CD4-positive, alpha-beta T cell treated with Interferon gamma for 1 hour (primary cell): ENCODE results near the gene INS.
"Not testable (repeated sequence)": the region's sequence is repeated elsewhere in the genome, so short reads cannot be mapped to it uniquely, and the experiment has no call there.

Source experiments
- DNase-seq: peaks from one replicate; pipeline ENCODE4 v3.0.0-alpha.2; 2020

Gene INS

DNA sequence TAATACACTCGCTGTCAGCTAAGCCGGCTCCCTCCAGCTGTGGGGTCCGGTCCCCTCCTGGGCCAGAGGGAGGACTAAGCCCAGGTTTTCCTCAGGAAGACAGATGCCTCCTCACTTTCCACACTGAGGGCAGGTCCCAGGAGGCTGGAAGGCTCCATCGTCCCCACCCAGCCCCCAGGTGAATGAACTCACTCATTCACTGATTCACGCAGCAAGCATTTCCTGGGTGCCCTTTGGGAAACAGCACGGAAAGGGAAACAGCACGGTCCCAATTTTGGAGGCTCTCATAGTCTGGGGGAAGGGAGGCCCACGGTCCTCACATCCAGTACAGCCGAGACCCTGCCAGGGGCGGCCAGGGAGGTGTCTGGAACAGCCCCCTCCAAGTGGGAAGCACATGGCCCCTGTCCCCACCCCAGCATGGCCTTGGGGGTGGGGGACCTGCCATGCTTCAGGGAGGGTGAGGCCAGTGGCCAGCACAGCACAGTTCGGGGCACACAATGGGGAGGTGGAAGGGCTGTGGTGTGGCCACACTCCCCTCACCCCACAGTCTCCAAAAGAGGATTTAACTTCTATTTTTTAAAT lies 19.9 kb upstream of the INS start:
- DNase-seq, result no peak

DNA sequence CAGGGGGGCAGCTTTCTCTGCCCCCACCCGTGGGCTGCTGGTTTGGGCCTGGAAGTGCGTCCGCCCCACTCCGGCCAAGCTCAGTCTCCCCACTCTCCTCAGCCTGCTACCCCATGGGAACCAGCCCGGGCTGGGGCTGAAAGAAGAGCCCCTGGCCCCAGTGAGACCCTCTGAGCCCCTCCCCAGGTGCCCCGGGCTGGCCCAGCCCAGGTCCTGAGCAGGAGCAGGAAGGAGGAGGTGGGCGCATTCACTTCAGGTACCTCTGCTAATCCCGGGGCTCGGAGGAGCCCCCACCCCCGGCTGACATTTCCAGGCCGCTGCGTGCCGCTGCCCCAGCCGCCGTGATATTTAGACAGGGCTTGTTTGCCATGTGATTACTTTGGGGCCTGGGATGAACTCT lies 19.3 kb upstream of the INS start:
- DNase-seq, result no peak

DNA sequence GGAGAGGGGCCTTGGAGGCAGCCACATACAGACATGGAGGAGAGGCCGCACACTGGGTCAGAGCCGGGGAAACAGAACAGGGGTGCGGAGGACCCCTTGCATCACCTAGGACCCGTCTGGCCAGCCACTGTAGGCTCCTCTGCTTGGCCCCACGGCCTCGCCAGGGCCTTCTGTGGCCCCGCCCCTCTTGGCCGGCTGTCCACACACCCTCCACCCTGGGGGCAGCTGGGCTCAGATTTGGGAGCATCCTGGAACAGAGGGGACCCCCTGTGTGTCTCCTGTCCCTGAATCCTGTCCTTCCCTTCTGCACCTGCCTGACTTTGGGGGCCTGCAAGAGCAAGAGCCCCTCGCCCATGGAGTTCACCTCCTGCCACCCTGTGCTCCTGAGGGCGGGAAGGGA lies 18.5 kb upstream of the INS start:
- DNase-seq, result no peak

DNA sequence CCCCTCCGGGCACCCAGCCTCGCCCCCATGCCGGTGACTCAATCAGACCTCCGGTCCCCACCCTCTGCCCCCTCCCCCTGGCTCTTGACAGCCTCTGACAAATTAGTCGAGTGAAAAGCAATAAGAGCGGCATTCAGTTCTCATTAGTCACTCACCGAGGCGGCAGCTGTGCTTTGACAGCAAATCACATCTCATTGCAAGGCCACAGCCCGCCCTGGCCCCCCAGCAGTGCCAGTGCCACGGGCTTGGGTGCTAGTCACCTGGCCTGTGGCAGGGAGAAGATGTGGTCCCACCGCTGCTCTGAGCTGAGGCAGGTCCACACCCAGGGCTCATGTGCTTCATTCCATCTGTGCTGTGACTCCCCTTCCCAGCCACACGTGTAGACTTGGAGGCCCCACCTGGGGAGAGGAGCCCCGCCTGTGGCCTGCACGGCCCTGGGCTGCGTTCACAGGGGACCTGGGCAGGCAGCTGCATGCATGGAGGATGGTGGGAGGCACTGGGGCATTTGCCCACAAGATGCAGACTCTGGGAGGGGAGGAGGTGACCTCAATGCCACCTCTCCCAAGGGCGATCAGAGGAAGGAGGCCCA lies 18.0 kb upstream of the INS start:
- no peak for DNase-seq

DNA sequence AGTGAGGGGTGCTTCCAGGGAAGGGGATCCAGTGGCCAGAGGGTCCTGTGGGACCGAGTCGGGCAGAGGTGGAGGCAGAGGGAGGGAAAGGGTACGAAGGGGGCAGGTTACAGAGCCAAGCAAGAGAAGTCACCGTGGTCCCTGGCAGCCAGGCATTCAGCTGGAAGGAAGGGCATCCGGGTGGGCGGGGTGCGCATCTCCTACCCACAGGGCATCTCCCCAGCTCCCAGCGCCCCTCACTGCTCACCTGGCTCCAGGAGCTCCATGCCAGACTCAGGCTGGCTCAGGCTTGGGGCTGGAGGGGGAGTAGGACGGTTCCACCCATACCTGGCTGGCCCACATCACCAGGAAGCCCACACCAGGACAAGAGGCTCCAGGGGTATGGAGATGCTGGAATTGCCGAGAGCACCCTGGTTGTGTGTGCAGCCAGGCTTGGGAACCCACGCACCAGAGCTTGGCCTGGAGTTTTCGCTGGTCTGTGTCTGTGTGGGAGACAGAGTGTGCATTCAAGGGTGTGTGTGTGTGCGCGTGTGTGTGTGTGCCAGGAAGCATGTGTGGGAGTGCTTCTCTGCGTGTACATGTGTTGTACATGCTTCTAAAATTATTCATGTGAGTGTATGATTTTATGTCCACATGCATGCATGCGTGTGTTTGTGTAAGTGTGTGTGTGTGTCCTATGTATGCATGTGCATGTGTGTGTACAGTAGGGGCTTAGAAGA lies 17.2 kb upstream of the INS start:
- DNase-seq, result not testable (repeated sequence)

DNA sequence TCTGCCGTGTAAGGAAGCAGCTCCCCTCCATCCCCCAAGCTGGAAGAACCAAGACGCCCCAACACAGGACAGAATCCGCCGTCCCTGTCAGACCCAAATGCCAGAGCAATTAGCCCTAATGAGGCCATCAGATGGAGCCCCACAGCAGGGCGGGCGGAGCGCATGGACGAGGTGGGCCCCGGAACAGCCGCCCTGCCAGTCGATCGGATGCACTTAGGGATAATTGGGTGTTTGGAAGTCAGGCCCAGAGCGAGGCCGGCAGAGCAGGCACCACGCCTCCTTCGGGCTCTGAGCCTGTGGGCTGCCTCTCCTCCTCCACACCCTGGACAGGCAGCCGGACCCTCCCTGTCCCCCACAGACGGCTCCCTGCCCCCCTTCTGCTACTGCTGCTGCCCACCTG lies 16.1 kb upstream of the INS start:
- DNase-seq, result no peak

DNA sequence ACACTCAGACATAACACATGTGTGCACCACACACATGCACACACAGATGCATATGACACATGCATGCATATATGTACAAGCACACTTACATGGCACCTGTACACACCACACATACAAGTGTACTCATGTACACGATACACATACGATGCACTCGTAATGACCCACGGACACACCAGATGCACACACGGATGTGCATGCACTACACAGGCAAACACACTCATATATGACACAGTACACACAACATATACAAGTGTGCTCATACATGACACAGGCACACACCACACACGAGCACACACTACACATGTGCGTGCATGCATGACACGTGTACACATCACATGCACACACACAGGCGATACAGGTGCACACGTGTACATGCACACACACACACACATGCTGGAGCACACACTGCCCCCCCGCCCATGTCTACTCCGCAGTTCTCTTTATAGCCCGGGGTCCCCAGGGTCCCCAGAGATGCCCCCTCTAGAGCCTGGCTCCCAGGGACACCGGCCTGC lies 15.4 kb upstream of the INS start:
- no peak for DNase-seq

DNA sequence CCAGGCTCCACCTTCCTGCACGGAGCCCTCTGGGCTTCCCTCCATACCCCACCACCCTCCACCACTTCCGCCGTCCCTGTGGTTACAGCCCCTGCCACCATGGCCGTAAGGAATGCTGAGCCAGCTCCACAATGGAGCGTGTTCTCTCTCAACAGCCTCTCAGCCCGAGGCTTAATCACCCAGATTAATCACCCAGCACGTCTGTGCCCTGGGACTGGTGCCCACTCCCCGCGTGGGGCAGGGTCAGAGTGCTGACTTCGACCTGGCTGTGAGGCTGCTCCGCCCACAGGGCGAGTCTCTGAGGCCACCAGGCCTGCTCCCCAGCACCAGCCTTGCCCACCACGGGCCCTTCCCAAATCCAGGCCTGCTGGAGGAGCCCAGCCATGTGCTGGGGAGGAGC lies 14.7 kb upstream of the INS start:
- DNase-seq, result no peak

DNA sequence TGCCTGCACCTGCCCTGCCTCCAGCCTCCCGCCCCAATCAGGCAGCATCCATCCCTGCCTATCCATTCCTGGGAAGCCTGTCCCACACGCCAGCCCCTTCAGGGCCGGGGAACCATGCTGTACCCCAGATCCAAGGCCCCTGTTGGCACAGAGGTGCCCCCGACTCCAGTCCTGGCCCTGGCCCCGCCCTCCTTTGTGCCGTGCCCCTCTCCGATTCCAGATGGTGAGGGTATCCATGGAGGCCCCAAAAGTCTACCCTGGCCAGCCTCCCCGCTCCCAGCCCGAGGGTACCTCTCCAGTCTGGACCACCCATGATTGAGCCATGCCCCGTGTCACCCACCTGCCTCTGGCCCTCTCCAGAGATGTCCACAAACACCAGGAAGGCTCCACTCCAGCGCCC lies 13.4 kb upstream of the INS start:
- DNase-seq, result no peak

DNA sequence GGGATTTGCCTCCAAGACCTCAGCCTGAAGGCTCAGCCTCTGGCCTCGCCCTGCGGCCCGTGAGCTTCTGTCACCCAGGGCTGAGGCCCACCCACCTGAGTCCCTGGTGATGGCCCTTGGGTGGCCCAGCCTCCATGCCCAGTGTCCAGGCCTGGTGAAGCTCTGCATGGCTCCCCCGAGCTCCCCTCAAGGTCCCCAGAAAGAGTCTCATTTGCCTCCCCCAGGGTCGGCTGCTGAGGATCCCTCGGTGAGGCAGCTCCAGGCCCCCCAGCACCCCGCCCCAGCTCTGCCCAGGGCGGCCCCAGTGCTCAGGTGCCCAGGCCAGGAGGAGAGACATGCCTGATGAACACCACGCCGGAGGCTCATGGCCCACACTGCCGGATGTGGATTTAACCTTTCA lies 12.8 kb upstream of the INS start:
- no peak for DNase-seq

DNA sequence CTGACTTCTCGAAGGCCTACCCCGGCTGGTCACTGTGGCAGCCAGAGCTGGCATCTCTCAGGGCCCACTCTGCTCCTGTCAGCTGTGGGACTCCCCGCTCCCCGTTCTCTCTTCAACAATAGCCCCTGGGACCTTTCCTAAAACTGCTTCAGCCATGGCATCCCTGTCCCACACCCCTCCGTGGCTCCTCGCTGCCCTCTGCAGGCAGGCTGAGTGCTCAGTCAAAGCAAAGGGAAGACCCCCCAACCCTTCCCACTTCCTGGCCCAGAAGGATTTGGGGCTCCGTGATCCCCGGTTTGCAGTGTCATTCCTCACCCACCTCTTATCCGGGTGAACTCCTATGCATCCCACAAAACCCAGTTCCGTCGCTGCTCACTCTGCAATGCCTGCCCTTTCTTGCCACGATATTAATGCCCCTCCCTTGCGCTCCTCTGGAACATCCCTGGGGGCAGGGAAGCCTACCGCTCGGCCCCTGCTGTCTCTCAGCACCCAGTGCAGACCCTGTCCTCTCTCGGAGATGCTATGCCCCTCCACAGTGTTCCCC lies 12.2 kb upstream of the INS start:
- DNase-seq, result no peak

DNA sequence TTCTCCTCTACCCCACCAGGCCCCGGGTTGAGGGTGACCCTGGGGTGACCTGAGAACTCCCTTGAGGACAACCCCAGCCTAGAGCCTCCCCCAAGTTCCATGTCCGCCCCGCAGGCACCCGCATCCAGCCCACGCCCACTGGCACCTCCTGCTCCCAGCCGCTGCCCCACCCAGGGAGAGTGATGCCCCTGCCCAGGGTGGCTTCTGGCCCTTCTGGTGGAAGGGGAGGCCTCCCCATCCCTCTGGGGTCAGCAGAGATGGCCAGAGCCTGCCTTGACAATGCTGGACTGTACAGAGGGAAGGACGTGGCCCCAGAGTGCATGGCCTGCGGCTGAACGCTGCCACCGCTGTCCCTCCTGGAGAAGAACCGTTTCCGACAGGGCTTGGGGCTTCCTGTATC lies 11.7 kb upstream of the INS start:
- no peak for DNase-seq

DNA sequence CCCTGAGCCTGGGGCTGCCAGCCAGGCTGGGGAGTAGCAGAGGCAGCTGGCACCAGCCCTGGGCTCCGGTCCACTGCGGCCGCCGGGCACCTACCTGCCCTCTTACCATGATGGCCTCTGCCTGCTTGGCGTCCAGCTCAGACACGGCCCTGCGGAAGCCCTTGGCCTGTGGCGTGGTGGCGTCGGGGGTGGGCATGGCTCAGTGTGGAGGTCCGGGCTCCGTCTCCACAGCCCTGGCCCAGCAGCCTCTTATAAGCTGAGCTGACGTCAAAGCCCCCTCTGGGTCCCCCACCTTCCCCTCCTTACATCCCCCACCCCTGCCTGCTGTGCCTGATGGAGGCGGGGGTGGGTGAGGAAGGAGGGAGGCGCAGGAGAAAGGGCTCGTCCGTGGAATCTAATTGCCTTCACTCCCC lies 10.6 kb upstream of the INS start, which contains the start of gene TH:
Gene TH, minus strand, starts transcription at position 225 of the 413 bp plus-strand sequence. Its CDS starts 29 bp downstream, at position 196.
- DNase-seq, result no peak

DNA sequence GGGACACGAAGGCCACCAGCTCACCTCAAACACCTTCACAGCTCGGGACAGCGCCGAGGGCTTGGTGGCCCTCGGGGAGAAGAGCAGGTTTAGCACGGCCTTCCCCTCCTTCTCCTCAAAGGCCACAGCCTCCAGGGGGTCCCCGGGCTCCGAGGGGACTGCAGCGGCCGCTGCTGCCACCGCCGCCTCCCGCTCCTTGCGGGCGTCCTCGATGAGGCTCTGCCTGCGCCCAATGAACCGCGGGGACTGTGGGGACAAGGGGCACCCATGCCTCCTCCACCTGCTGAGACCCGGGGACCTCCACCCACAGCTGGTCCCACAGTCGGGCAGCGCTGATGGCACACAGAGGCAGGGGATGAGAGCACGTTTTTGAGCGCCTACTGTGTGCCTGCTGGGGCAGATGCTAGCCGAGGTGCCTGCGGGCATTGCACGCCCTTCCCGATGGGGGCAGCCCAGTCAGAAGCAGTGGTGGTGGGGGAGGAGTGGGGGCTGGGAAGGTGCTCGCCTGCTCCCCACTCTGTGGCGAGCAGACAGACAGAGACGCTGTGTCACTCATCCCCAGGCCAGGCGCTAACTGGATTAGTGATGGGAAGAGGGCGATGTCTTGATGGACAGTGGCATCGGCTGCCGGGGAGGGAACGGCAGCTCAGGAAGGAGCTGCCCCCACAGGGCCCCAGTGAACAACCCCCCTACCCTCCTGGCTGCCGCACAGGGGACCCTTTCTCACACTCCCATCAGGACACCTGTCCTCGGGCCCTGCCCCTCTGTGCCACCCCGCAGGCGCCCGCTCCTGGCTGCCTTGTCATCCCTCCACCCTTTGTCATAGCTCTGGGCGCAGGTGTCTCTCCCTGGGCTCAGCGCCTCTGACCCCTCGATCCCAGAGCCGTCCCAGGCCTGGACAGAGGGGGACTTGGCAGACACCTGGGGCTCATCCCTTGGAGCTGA lies 8.9 kb upstream of the INS start:
- DNase-seq, result no peak

DNA sequence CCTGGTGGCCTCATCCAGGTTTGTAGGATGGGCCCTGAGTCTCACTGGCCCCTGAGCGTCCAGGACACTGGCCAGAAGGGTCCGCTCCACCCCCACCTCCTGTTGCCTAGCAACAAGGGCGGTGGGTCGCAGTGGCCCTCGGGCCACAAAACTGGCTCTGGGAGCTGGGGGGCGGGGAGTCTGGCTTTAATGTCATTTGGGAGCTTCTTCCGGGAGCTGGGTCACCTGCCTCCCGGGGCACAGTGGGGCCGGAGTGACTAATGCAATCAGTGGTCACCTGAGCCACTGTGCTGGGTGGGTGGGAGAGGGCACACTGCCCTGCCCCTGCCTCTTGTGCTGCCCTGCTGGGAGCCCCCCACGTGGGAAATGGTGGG lies 8.0 kb upstream of the INS start:
- no peak for DNase-seq

DNA sequence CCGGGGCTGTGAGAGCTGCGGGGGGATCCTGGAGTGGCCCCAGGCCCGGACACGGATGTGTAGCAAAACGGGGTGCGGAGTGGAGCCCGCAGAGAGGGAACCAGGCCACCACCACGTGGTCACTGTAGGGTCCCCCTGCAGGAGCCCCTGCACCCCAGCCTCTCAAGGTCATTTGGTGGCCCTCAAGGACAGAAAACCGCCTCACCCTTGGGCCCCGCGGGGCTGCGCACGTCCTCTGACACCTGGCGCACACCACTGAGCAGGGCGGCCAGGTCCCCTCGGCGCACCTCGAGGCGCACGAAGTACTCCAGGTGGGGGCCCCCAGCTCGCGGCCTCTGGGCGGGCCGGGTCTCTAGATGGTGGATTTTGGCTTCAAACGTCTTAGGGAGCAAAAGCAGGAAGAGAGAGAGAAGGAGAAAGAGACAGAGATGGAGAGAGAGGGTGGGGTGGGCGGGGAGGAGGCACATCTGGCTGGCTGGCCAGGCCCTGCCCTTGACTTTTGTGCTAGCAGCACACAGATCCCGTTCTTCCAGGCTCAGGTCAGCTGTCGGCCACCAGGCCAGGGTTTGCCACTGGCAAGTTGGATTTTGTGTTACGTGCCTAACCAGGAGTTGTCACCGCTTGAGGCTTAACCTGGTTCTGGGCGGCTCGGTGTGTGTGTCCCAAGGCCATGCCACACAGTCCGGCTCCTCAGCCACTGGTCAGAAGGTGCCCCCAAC lies 7.4 kb upstream of the INS start:
- DNase-seq, result no peak

DNA sequence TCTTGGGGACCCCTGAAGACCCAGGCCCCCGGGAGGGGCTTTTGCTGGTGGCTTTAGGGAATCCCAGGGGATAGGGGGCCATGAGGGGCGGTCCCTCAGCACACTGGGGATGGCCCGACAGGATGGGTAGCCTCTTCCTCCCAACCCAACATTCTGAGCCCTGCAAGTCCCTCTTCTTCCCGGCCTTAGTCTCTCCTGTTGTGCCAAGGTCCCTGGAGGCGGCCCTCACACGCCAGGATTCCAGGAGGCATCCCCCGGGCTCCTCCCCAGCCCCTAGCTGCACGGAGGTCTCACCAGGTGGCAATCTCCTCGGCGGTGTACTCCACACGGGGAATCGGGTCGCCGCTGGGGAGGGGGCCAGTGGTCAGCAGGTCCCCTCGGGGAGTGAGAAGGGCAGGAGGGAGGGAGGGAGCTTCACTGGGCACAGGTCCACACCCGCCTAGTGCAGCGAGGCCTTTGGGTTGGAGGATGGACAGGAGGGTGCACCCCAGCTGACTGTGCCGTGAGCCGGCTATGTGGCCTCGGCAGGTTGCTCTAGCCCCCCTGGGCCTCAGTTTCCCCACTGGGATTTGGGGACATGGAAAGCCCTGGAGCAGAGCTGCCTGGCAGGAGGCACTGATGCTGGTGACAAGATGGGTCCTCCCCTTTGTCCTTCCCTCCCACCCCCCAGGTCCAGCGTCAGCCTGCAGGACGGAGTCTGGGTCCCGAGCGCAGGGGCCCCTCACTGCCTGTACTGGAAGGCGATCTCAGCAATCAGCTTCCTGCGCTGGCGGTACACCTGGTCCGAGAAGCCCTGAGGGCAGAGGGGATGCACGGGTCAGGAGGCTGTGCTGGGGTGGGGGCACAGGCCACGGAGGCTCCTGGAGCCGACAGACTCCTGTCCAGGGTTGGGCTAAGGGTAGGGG lies 6.4 kb upstream of the INS start:
- no peak for DNase-seq

DNA sequence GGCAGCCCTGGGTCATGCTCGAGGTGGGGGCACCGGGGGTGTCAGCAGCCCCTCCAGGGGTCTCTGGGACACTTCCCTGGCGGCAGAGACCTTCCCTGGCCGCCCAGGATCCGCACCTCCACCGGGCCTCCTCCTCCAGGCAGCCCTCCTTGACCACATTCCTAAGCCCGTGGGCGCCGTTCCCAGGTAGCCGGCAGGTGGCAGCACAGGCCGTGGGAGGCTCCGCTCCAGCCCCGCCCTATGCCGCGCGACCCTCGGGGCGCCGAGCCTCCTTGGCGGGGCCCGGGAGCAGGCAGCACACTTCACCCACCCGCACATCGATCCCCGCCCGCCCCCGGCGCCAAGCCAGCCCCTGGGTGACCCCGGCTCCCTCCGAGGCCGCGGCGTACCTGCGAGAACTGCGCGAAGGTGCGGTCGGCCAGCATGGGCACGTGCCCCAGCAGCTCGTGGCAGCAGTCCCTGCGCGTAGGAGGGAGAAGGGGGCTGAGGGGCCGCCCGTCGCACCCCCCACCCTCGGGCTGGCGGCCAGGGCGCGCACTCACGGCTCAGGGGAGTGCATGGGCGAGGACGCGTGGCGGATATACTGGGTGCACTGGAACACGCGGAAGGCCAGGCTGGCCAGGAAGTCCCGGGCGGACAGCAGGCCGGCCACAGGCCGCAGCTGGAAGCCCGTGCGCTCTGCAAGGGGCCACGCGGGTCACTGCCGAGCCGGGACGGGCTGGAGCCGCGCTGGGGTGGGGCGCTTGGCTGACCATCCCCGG lies 5.3 kb upstream of the INS start:
- DNase-seq, result peak; percentile 14

DNA sequence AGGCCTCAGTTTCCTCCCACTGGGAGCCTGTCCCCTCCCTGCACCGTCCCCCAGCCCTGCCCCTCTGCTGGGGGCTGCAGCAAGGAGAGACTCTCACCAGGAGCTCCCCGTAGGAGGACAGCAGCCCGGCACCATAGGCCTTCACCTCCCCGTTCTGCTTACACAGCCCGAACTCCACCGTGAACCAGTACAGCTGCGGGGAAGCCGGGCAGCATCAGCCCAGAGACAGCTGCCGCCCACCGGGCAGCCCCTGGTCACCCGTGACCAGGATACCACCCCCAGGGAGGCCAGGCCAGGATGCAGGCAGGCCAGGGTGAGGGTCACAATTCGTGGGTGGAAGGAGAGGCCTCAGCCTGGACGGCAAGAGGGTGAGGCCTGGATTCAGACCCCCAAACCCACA lies 4.6 kb upstream of the INS start:
- DNase-seq, result no peak

DNA sequence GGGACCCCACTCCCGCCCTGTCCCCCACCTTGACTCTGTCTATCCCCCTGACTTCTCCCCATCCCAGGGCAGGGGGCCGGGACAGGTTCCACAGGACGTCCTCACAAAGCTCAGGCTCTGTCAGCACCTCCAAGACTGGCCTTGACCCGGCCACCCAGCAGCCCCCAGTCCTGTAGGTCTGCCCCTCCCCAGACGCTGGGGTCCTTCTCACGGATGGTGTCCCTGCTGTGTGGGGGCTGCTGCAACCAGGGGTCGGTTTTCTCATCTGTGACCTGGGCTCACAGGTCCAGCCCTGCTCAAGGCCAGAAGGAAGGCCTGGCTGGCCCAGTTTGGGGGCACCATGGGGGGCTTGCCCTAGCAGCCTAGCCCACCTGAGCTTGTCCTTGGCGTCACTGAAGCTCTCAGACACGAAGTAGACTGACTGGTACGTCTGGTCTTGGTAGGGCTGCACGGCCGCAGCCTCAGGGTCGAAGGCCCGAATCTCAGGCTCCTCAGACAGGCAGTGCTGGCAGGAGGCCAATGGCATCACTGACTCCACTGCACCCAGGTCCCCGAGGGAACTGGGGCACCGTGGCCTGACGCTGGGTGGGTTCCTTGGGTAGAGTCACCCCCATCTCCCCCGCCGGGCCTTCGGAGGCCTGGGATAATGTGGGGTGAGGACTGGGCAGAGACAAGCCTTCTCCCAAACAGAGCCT lies 4.0 kb upstream of the INS start:
- DNase-seq, result no peak
